Eye (tissue), 1 donor: ENCODE data around the gene ABLIM1.

Experiments used
- DNase-seq: peaks from one replicate; pipeline ENCODE4 v3.0.0-alpha.2; 2015

The ABLIM1 gene

DNA sequence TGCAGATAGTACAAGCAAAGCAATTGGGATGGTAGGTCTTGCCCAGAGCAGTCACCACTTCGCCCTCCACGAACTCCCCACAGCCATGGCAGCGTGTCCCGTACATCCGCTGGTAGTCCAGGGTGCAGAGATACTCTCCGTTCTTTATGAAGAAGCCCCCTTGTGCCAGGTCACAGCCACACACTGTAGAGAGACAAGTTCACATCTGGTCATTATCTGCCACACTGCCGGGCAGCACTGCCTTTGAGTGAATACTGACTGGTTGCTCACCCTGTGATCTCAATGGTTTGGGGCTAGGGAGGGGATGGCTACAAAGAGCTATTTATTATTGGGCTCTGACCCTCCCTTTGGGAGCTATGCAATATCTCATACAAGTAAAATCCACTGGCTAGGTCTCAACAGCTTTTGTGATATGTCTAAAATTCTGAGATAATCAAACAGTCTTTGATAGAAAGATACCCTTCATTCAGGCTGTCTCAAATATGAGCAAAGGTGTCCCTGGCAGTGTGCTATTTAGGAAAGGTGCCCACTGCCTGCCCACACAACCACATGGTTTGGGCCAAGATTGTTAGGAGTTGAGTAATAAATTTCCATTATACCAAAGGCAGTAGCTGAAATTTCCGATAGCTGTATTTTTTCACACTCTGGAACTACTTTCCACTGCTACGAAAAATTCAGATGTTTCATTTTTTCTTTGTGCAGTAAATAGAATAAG is 82.5 kb downstream of the ABLIM1 start:
- no peak for DNase-seq

DNA sequence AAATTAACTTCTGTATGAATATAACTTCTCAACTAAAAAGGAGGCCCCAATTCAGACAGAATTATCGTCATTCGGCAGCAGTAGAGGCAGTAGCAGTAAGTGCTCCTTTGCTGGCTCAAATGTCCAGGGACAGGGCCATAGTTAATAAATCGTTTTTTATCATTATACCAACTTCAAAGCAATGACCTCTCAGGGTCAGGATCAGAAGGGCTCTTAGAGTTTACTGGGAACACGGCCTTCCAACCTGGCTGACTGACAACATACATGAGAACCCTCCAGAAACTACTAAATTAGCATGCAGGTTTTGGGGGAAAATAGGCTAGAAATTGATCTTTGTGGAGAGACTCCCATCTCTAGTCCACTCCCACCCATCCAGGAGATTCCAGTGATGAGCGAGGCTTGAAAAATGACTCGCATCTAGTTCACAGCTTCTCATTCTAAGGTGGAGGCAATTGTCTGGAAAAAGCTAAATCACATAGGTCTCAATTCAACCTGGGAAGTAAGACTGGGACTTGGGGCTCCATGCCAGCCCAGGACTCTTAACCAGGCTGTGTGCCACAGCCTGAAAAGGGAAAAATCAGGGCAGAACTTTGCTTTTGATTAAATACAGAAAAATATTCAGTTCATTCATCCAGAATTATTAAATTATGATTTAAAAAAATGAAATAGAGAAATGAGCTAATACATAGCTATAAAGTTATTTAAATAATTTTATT is 84.6 kb downstream of the ABLIM1 start:
- DNase-seq = no peak

DNA sequence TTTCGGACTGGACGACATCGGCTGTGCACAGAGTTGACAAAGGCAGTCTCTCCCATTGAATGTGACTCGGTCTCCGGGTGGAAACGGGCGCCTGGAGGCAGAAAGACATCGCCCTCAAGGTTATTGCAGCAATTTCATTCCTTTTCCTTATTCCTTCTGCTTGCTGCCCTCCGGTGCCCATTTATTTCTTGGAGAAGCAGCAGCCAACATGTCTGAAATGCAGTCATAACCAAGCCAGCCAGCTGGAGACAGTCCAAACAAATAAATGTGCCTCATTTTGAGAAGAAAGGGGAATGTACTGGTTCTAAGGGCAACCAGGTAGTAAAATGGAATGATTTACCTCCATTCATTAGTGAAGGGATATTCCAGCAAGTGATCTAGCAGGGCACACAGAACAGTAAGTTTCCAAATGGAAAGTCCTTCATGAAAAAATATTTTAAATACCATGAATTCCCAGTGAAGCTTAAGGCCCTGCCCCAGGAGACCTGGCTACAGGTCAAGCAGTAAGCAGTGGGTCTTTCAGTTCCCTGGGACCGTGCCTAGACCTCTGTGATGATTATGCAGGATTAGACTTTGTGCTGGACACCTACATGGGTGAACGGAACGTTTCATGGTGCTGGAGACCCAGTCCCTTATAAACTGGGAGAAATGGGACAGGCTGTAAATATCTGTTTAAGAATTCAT is 86.6 kb downstream of the ABLIM1 start:
- no peak for DNase-seq

DNA sequence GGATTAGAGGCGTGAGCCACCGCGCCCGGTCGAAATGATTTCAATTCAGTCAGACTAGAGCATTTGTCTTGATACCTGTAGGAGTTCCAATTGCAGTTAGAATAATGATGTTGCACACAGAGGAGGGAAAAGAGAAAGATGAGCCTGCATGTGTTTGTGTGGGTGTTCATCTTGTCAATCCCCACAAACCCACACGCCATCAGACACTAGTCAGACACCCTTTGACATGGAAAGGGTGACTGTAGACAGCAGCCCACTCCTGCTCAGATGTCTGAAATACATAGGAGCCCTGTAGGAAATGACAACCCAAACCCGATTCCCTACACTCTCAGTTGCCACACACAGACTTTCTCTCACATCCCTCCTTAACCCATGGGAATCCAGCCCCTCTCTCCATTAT is 92.0 kb downstream of the ABLIM1 start:
- no peak for DNase-seq

DNA sequence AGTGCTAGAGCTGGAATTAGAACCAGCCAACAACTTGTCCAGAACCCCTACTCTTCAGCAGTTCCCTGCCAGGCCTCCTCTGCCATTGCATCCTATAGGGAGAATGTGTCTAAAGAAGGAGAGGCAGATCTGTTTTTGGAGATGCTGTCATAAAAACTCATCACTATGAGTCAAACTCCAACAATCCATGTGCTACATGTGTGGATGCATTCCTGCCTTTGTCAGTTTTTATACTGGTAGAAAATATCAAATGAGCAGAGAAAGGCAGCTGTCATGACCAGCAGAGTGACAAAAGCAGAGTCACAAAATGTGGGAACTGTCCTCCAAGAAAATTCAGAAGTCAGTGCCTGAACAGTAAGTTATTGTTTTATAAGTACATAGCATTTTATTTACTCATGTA is 93.0 kb downstream of the ABLIM1 start:
- DNase-seq = no peak

DNA sequence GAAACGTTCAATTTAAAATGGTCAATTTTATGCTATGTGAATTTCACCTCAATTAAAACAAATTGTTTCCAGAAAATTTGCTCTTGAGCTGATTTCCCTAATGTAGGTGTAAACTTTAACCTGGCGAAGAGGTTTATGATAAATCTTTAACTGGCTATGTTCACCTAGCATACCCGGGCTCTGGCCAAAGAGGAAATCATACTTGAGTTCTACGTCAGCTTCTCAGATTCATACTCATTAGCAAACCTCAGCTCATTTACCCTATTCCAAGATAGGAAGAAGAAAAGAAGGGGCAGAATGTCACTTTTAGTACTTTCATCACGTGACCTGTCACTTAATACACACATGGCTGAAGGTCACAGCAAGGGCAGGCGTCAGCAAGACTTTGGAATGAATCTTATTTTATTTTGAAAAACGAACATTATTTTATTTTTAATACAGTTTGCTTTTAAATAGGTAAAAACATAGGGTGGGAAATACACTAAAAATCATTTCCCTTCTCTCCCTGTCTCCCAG is 97.0 kb downstream of the ABLIM1 start:
- DNase-seq = no peak

DNA sequence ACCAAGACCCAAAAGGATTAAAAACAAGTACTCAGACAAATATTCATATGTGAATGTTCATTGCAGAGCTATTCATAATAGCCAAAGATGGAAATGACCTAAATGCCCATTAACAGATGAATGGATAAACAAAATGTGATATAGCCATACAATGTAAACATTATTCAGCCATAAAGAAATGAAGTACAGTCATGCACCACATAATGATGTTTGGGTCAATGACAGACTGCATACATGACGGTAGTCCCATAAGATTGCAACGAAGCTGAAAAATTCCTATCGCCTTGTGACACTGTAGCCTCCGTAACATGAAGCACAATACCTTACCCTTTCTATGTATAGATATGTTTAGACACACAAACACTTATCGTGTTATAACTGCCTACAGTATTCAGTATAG is 97.9 kb downstream of the ABLIM1 start:
- DNase-seq = no peak

DNA sequence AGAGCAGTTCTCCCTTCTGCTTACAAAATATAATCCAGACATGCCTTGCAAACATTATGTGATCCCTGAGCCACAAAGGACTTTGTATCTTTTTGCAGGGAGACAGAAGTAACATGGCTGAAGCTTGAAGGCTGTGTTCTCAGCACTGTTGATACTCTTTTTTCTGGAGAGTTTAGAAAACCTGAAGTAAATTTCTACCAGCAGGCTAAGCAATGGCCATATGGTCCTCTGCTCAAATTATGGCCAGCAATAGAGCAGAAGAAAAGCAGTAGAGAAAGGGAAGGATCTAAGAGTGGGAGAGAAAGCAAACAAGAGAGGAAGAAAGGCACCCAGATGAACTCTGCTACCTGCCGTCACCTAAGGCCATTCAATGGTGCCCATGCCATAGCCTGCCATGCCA is 98.4 kb downstream of the ABLIM1 start:
- DNase-seq = no peak

DNA sequence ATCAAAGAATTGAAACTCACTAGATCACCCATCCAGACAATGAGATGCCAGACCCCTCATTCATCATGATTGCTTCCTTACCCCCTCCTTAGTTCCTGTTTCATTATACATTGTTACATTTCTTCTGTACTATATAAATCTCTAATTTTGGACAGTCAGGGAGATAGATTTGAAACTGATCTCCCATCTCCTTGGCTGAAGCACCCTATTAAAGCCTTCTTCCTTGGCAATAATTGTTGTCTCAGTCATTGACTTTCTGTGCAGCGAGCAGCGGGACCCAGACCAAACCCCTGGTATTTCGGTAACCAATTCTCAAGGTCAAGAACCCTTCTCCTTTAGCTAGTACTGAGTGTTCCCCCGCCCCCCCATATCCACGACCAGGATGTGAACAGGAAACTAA is 100.2 kb downstream of the ABLIM1 start:
- DNase-seq = no peak

DNA sequence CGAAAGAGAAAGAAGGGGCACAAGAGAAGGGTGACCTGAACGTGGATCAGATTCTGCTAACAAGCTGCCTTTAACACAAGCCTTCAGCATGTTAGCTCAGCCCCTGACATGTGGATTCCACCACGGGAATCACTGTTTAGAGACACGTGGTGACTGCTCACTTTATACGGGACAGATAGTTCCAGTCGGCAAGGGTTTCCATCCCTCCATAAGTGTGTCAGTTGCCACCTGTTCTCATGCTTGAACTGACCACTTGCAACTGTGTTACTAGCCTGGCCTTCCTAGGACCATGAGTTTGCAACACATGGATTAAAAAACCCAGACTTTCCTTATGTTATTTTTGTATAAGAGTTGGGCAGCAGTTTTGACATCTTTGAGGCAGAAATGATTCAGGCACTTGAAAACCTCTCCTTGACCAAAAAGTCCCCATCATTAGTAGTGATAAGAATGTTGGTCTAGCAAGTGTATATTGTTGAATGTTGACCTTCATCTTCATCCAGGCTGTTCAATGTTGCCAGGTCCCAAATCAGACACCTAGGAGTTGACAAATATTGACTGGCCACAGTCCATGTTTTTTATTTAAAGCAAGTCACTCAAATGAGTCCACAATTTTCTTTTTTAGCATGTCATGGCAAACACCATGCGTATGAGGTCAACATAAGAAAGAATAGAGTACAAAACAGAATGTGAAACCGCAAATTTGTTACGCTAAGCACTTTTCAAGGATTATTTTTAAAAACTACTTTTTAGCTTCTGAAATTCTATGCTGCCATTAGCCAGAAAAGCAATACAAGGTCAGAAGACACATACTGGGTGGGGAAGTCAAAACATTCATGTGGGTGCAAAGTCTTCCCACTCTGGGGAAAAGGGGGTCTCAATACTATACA is 101.6 kb downstream of the ABLIM1 start:
- DNase-seq = no peak

DNA sequence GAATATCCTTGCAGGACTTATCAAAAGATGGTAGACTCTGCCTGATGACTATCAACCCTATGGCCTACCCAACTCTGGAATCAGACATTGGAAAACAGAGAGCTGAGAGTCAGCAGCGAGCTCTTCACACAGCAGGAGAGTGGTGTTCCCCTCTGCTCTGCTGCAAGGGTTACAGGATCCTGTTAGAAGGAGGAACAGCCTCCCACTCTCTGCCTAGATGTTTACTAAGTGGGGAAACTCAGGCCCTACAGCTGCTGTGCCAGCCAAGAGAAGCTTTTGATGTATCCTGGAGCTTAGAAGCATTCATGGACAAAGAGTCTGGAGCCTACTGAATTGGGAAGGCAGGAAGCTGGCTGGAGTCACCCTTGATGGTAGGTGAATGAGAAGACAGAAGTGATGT is 104.6 kb downstream of the ABLIM1 start:
- DNase-seq = no peak

DNA sequence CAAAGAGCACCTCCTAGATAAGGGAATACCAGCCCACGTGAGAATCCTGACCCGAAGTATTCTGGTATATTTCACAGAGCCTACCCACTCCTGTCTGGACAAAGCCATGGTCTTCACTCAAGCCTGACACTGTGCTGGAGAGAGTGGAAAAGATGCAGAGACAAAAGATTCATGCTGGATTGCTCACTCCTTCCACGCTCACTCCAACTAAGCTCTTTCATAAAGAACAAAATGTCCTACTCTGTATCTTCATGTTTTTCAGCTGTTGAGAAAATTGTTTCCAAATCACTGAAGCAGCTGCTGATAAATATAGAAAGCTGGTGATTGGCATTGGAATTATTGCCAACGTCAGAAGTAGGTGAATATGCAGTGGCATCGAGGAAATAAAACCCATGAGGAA is 106.0 kb downstream of the ABLIM1 start:
- no peak for DNase-seq

DNA sequence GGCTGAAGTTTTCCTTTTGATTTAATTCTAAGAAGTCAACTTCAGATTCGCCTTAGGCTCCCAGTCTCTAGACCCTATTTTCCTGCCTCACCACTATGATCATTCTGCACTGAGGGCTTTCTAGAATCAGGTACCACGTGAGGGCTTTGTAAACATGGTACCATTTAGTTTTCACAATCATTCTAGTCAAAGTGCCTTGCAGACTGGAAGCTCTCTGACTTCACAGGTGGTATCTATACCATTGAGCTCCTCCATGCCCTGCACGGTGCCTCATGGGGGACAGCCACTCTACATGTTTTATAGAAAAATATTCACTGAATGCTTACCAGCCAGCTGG is 106.5 kb downstream of the ABLIM1 start:
- DNase-seq = no peak

DNA sequence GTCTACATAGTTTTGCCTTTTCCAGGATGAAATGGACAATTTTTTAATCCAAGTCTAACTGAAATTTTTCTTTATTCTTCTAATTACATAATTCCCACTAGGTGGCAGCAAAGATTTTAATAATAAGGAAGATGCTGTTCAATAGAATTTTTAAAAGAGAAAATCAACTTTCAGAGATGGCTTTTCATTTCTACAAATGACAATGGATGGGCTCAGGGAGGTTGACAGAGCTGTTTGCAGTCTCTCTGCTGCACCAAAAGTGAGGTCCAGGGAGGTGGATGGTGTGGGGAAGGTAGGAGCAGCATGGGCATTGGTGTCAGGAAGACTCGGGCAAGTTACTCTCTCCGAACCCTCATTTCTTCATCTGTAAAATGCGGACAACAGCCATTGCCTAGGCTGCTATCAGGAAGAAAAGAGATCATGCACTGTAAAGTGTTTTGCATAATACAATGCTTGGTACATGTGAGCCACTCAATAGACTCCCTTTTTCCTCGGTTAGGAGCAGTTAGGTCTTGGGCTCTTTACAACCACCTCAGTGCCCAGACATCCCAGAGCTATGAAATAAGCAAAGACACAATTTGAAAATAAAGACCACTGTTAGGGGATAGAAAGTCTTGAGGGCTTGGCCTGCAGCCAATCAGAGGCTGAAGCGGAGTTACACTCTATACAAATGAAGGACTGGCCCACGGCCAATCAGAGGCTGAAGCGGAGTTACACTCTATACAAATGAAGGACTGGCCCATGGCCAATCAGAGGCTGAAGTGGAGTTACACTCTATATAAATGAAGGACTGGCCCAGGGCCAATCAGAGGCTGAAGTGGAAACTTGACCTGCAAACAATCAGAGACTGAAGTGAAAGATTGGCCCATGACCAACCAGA is 107.1 kb downstream of the ABLIM1 start:
- peak; percentile 66 for DNase-seq

DNA sequence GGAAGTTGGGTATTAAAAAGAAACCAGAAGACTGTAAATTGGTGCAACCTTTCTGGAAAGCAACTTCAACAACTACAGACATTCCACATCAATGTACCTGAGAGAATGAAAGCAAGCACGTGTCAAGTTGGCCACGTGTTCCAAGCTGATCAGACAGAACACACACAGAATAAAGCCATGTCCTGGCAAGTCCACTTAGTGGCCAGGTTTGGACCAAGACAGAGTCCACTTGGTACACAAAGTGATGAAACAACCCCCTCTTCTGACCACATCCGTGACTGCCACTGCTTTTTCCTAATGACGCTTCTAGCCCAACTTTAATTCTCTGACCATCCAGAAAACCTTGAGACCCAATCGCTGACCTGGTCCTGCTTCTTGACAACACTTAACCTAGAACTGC is 109.4 kb downstream of the ABLIM1 start:
- peak; percentile 63 for DNase-seq

DNA sequence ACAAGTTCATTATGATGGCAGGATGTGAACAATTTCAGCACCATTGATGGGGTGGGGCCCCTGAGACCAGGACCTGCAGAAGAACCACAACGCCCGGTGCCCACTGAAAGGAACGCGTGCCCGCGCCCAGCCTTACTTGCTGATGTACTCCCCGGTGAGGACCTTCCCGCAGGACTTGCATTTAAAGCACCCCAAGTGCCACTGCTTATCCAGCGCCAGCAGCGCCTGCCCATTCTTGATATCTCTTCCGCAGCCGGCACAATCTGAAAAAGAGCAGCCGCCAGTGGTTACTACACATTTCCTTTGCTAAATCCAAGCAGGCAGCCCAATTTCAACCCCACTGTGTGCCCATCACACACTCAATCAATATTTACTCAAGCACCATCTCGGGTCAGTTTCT is 110.6 kb downstream of the ABLIM1 start:
- no peak for DNase-seq

DNA sequence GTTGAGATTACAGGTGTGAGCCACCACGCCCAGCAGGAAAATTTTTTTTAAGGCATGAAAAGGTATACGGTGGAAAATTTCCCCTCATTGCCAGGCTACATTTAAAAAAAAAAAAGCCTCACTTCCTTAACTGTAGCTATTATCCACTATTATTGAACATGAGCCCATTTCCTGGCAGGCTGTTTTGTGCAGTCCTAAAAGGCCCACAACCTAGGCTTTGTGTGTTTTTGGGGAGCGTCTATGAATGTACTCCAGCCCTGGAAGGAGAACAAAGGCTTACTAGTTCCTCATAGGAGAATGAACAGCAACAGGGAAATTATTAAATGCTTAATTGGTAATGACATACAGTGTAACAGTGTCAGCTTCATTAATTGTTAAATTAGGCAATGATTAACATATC is 111.0 kb downstream of the ABLIM1 start:
- no peak for DNase-seq

DNA sequence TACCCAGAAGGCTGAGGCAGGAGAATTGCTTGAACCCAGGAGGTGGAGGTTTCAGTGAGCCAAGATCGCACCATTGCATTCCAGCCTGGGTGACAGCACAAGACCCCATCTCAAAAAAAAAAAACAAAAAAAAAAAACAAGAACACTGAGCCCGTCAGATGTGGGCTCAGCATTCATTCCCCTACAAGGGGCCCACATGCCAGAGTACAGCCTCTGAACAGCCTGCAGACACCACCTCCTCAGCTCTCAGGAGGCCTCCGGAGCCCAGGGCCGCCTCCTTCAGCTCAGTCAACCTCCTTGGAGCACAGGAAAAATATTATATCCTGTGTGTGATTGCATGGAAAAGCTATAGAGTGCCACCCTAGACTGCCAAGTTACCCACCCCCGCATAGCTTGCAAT is 112.3 kb downstream of the ABLIM1 start:
- no peak for DNase-seq

DNA sequence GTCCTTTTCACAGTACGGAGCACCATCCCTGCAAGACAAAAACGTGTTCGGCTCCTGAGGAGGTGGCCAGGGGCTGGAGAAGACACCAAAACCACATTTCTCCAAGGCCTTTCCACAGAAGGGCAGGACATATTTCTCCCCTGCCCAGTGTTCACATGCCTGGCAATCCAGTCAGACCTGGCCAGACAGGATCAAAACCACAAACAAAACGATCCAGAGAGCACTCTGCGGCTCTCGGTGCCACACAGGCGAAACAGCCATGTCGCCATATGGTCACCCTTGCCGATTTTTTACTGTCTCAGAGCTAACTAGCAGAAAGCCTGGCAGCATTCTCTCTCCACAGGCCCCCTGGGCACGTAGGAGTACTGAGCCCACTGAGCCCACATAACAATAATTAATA is 113.0 kb downstream of the ABLIM1 start:
- DNase-seq = no peak

DNA sequence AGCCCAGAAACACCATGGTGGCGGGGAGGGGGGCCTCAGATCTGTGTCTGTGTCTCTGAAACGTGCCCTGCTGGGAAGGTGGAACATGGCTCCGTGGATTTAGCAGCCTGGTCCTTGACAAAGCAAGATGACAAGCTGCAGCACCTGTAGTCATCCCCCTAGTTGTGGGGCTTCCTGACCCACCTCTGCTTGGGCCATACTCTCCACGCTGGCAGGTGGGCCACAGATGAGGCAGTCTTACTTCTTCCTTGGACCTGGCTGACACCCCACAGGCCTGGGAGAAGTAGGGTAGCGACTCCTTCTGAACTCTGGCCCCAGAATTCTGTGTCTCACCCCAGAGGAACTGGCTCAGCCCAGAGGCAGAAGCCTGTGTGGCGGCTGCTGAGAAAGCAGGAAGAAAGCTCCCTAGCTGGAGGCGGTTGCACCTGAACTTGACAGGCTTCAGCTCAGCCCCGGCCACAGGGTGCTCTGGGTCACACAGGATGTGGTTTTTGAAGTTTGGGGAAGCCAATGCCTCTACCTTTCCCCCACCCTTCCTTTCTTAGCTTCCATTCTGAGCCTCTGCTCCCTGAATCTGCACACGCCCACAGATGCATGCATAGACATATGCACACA is 113.9 kb downstream of the ABLIM1 start:
- no peak for DNase-seq

DNA sequence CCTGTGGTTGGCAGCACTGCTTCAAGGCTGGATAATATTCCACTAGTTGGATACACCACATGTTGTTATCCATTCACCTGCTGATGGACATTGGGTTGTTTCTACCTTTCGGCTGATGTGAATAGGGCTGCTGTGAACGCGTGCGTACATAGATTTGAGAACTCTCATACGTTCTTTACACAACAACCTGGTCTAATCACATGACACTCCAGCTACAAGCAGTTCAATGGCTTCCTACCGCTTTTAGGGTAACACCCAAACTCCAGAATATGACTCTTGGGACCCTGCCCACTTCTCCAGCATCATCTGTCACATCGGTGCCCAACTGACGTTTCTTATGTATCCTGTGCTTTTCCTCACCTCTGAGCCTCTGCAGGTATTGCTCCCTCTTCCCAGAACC is 114.6 kb downstream of the ABLIM1 start:
- DNase-seq = no peak

DNA sequence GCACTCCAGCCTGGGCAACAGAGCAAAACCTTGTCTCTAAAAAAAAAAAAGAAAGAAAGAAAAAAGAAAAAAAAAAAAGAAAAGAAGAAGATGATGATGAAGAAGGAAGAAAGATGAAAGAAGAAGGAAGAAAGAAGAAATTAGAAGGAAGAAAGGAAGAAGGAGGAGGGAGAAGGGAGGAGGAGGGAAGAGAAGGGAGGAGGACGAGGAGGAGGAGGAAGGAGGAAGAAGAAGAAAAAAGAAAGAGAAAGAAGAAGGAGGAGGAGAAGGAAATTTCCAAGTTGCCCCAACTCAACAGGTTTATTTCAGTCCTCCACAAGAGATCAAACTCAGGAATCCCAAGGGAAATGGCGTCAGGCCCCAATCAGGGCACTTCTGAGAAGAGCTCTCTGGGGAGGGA is 115.7 kb downstream of the ABLIM1 start:
- DNase-seq = no peak
